ENCODE measurements around the gene FOXD2.

- no peak for TF ChIP-seq CTCF (IDR thresholded peaks at IDR 0.05; ENCODE audit: low read length)
- TF ChIP-seq EZH2 (IDR thresholded peaks at IDR 0.05; ENCODE audit: borderline replicate concordance, low read length): no peak
Observed at GRCh38 chr1:47431534-47431933, 6.3 kb upstream of the FOXD2 start.
